GM23338 (cell line): ENCODE data around the gene CDR2.
"Not testable (repeated sequence)": the region's sequence is repeated elsewhere in the genome, so short reads cannot be mapped to it uniquely, and the experiment has no call there.

Experiments used
- CREB1 ChIP-seq: fragments of 250-450 bp; sonication (Bioruptor Pico); IDR thresholded peaks from 2 replicates; pipeline ENCODE4 v1.5.0; 2020; ENCODE audit warnings: low read depth, mild to moderate bottlenecking, moderate library complexity
- EZH2 ChIP-seq: fragments of 200-600 bp; sonication (generic); IDR thresholded peaks from one replicate; pipeline ENCODE4 v1.8.0; 2017; ENCODE audit warnings: antibody characterized with exemption, mild to moderate bottlenecking, low read depth; ENCODE audit not compliant: unreplicated experiment
- EZH2phosphoT487 ChIP-seq: fragments of 200-600 bp; sonication (generic); IDR thresholded peaks from one replicate; pipeline ENCODE4 v1.8.1; 2018; ENCODE audit warnings: antibody characterized with exemption; ENCODE audit not compliant: unreplicated experiment
- NANOG ChIP-seq: IDR thresholded peaks from 2 replicates; pipeline ENCODE4 v1.6.1; 2016; ENCODE audit warnings: antibody characterized with exemption, borderline replicate concordance
- POLR2AphosphoS5 ChIP-seq: IDR thresholded peaks from 2 replicates; pipeline ENCODE4 v1.6.1; 2016; ENCODE audit warnings: antibody characterized with exemption, low read depth
- STAT1 ChIP-seq: IDR thresholded peaks from one replicate; pipeline ENCODE4 v1.6.1; 2016; ENCODE audit warnings: antibody characterized with exemption; ENCODE audit not compliant: unreplicated experiment
- ZNF331 ChIP-seq: fragments of 250-450 bp; sonication (Bioruptor Pico); IDR thresholded peaks from 2 replicates; pipeline ENCODE4 v1.5.0; 2020; ENCODE audit warnings: low read depth, mild to moderate bottlenecking, moderate library complexity
- TF ChIP-seq, protein P1 (sequence below), 2 experiments: fragments of 200-600 bp in 1 of 2; sonication (generic) in 1 of 2; conservative IDR thresholded peaks; 2 replicates each; pipeline versions ENCODE4 v1.5.1 to v1.6.1; 2016 to 2017; ENCODE audit warnings: antibody characterized with exemption in 2 of 2, low read depth in 2 of 2, mild to moderate bottlenecking in 2 of 2, moderate library complexity in 1 of 2
- TF ChIP-seq, protein P2 (sequence below): IDR thresholded peaks from one replicate; pipeline ENCODE4 v1.6.1; 2018; ENCODE audit warnings: antibody characterized with exemption; ENCODE audit not compliant: unreplicated experiment
- TF ChIP-seq, protein P3 (sequence below): IDR thresholded peaks from 2 replicates; pipeline ENCODE4 v1.6.1; 2016; ENCODE audit warnings: antibody characterized with exemption

DNA sequence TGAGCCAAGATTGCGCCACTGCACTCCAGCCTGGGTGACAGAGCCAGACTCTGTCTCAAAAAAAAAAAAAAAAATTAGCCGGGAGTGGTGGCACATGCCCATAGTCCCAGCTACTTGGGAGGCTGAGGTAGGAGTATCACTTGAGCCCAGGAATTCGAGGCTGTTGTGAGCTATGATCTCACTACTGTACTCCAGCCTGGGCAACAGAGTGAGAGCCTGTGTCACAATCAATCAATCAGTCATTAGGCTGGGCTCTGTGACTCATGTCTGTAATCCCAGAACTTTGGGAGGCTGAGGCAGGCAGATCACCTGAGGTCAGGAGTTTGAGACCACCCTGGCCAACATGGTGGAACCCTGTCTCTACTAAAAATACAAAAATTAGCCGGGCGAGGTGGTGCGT lies 43.4 kb upstream of the CDR2 start:
- TF ChIP-seq EZH2phosphoT487; NANOG; POLR2AphosphoS5; EZH2; CREB1; STAT1; ZNF331 (CRISPR knock-in tag): not testable (repeated sequence)
- TF ChIP-seq, protein P1, sequence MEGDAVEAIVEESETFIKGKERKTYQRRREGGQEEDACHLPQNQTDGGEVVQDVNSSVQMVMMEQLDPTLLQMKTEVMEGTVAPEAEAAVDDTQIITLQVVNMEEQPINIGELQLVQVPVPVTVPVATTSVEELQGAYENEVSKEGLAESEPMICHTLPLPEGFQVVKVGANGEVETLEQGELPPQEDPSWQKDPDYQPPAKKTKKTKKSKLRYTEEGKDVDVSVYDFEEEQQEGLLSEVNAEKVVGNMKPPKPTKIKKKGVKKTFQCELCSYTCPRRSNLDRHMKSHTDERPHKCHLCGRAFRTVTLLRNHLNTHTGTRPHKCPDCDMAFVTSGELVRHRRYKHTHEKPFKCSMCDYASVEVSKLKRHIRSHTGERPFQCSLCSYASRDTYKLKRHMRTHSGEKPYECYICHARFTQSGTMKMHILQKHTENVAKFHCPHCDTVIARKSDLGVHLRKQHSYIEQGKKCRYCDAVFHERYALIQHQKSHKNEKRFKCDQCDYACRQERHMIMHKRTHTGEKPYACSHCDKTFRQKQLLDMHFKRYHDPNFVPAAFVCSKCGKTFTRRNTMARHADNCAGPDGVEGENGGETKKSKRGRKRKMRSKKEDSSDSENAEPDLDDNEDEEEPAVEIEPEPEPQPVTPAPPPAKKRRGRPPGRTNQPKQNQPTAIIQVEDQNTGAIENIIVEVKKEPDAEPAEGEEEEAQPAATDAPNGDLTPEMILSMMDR (conservative IDR thresholded peaks at IDR 0.05; ENCODE audit: low read depth in 2 of 2) = not testable (repeated sequence)
- TF ChIP-seq, protein P2, sequence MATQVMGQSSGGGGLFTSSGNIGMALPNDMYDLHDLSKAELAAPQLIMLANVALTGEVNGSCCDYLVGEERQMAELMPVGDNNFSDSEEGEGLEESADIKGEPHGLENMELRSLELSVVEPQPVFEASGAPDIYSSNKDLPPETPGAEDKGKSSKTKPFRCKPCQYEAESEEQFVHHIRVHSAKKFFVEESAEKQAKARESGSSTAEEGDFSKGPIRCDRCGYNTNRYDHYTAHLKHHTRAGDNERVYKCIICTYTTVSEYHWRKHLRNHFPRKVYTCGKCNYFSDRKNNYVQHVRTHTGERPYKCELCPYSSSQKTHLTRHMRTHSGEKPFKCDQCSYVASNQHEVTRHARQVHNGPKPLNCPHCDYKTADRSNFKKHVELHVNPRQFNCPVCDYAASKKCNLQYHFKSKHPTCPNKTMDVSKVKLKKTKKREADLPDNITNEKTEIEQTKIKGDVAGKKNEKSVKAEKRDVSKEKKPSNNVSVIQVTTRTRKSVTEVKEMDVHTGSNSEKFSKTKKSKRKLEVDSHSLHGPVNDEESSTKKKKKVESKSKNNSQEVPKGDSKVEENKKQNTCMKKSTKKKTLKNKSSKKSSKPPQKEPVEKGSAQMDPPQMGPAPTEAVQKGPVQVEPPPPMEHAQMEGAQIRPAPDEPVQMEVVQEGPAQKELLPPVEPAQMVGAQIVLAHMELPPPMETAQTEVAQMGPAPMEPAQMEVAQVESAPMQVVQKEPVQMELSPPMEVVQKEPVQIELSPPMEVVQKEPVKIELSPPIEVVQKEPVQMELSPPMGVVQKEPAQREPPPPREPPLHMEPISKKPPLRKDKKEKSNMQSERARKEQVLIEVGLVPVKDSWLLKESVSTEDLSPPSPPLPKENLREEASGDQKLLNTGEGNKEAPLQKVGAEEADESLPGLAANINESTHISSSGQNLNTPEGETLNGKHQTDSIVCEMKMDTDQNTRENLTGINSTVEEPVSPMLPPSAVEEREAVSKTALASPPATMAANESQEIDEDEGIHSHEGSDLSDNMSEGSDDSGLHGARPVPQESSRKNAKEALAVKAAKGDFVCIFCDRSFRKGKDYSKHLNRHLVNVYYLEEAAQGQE = not testable (repeated sequence)
- TF ChIP-seq, protein P3, sequence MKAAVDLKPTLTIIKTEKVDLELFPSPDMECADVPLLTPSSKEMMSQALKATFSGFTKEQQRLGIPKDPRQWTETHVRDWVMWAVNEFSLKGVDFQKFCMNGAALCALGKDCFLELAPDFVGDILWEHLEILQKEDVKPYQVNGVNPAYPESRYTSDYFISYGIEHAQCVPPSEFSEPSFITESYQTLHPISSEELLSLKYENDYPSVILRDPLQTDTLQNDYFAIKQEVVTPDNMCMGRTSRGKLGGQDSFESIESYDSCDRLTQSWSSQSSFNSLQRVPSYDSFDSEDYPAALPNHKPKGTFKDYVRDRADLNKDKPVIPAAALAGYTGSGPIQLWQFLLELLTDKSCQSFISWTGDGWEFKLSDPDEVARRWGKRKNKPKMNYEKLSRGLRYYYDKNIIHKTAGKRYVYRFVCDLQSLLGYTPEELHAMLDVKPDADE = not testable (repeated sequence)
